ENCODE measurements around the gene MYO1D.

DNA sequence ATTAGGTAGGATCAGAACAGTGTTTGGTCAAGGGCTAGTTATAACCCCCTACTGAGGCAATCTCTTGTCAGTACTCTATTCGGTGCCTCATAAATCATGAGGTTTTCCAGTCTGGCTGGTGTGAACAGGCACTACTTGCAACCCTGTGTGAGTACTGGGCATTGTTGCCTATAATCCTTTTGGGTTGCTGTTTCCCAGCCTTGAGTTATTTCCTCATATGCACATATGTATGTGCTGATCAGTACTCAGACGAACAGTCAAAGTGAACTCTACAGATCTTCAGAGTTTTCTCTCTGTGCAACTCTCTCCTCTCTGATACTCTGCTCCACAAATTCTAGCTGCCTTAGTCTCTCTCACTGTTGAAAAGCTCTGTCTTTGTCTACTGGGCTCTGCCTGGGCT is 225.8 kb downstream of the MYO1D start:
- TF ChIP-seq RARB (CRISPR knock-in tag; IDR thresholded peaks at IDR 0.05) (no peak), BACH2 (CRISPR knock-in tag; IDR thresholded peaks at IDR 0.05; ENCODE audit: borderline replicate concordance) (no peak)
